ENCODE results near the gene CFAP58.

CFAP58 gene

DNA sequence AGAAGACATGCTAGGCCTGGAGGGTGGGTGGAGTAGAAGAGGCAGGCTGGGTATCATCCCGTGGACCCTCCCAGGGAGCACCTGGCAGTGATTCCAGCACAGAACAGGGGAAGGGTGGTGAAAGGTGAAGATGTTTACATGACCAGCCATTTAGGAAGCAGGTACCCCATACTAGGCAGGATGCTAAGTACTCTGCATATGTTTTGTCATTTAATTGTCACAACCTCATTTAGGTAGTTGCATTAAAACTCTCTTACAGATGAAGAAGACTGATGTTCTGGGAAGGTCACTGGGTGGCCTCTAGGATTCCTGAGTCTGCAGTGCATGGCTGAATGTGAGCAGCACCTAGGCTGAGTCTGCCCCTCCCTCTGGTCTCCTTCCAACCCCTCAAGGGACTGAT is 30.5 kb upstream of the CFAP58 start:
- no peak overlapping the region for H3K4me3 ChIP-seq (ENCODE audit: low read depth, low read length)
- TF ChIP-seq, protein P1, sequence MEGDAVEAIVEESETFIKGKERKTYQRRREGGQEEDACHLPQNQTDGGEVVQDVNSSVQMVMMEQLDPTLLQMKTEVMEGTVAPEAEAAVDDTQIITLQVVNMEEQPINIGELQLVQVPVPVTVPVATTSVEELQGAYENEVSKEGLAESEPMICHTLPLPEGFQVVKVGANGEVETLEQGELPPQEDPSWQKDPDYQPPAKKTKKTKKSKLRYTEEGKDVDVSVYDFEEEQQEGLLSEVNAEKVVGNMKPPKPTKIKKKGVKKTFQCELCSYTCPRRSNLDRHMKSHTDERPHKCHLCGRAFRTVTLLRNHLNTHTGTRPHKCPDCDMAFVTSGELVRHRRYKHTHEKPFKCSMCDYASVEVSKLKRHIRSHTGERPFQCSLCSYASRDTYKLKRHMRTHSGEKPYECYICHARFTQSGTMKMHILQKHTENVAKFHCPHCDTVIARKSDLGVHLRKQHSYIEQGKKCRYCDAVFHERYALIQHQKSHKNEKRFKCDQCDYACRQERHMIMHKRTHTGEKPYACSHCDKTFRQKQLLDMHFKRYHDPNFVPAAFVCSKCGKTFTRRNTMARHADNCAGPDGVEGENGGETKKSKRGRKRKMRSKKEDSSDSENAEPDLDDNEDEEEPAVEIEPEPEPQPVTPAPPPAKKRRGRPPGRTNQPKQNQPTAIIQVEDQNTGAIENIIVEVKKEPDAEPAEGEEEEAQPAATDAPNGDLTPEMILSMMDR (IDR thresholded peaks at IDR 0.05; ENCODE audit: control insufficient read depth, extremely low read depth, insufficient read depth): no peak
- no peak for DNase-seq (ENCODE audit: low read depth)

DNA sequence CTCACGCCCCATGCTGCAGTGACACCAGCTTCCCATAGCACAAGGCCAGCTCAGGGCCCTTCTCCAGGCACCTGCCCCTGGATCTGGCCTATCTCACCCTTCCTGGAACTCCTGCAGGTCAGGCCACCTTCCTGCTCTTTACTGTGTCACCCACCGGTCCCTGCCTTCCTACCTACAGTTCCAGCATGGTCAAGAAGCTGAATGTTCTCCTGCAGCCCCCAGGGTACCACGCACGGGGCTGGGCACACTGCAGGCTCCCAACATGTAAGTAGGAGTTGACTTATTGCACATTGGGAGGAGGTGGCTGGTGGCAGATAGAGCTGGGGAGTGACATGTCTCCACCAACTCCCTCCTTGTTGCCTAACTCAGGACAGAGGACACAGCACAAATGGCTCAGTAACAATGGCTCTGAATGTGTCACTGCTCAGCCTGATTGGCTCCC is 29.9 kb upstream of the CFAP58 start:
- no peak overlapping the region for H3K4me3 ChIP-seq (ENCODE audit: low read depth, low read length)
- no peak for DNase-seq (ENCODE audit: low read depth)
- TF ChIP-seq, protein P1 (IDR thresholded peaks at IDR 0.05; ENCODE audit: control insufficient read depth, extremely low read depth, insufficient read depth): no peak

GRCh38 chr10:104324221-104324686 is 29.4 kb upstream of the CFAP58 start:
- no peak overlapping the region for H3K4me3 ChIP-seq (ENCODE audit: low read depth, low read length)
- DNase-seq (ENCODE audit: low read depth): no peak

DNA sequence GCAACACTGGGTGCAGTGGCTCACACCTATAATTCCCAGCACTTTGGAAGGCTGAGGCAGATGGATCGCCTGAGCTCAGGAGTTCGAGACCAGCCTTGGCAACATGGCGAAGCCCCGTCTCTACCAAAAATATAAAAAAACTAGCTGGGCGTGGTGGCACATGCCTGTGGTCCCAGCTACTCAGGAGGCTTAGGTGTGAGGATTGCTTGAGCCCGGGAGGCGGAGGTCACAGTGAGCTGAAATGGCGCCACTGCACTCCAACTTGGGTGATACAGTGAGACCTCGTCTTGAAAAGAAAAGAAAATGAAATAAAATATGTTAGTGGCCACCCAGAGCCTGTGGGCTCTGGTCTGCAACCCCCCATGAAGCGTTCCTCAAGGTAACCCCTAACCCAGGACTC is 28.7 kb upstream of the CFAP58 start:
- TF ChIP-seq, protein P1 (IDR thresholded peaks at IDR 0.05; ENCODE audit: control insufficient read depth, extremely low read depth, insufficient read depth): no peak
- no peak overlapping the region for H3K4me3 ChIP-seq (ENCODE audit: low read depth, low read length)
- no peak for DNase-seq (ENCODE audit: low read depth)

More at GRCh38 chr10:104324221-104324686, 29.4 kb upstream of the CFAP58 start:
- TF ChIP-seq, protein P1 (IDR thresholded peaks at IDR 0.05; ENCODE audit: control insufficient read depth, extremely low read depth, insufficient read depth): no peak

DNA sequence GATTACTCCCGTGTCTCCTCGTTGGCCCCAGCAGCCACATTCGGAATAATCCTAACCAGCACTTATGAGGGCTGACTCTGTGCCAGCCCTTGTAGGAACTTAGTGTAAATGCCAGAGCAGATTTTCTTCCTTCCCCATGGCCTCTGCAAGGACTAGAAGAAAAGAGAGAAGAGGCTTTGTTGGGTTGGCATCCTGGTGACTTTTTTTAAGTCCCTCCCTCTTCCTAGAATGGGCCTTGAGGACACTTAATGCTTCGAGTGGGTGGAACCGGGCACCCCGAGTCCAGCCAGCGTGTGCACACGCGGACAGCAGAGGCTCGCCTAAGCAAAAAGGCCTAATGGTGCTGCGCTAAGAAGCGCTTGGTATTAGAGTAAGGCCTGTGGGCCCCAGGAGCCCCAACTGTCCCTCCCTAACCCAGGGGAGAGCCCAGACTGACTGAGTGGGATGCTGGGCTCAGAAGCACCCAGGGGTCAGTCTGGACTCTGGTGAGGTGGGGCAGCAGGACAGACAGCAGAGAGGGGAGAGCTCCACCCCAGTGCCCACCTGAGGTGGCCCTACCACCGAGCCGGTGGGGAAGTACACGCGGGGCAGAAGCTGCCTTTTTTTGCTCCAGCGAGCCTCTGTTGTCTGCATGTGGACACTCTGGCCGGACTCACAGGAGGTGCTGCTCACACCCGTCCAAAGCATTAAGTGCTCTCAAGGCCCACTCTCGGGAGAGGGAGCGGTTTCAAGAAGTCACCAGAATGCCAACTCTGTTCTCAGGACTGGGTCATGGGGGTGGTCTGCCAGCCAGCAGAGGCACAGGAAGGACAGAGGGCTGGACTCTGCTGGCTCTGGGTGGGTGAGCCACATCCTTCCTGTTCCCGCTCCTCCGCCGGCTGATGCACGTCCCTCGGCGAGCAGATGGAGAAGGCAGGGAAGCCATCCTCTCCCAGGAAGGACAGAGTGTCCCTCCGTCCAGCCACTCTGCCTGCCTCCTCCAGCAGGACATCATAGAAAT is 27.9 kb upstream of the CFAP58 start:
- DNase-seq (ENCODE audit: low read depth): no peak
- TF ChIP-seq, protein P1 (IDR thresholded peaks at IDR 0.05; ENCODE audit: control insufficient read depth, extremely low read depth, insufficient read depth): no peak
- no peak overlapping the region for H3K4me3 ChIP-seq (ENCODE audit: low read depth, low read length)

- H3K4me3 ChIP-seq (ENCODE audit: low read depth, low read length): no peak overlapping the region
- TF ChIP-seq, protein P1 (IDR thresholded peaks at IDR 0.05; ENCODE audit: control insufficient read depth, extremely low read depth, insufficient read depth): no peak
- DNase-seq (ENCODE audit: low read depth): no peak
Measured at GRCh38 chr10:104326991-104327610, 26.5 kb upstream of the CFAP58 start.
